Kidney (tissue), 14 donors: ENCODE data around the gene PAPOLB. TPM values are rescaled to one million over a fixed set of nuclear protein-coding genes. Genes with fewer than 3 reads are reported as not detected.

Source experiments
- DNase-seq, 5 donors: peaks; one replicate each; pipeline ENCODE4 v3.0.0-alpha.2; 2013 to 2020
- FAIRE-seq: peaks from 2 replicates; lab custom pipeline; 2012; peaks lifted over from hg19 to GRCh38; lab: Jason Lieb, UNC
- H3K27ac ChIP-seq, 2 donors: one replicate each; pipeline ENCODE4 v1.7.0; 2013; ENCODE audit warnings: low read depth in 2 of 2, low read length in 2 of 2, inconsistent platforms in 1 of 2
- H3K27me3 ChIP-seq: one replicate; pipeline ENCODE4 v1.7.1; 2013; ENCODE audit warnings: low read length, inconsistent platforms; ENCODE audit not compliant: control insufficient read depth, insufficient read depth
- H3K36me3 ChIP-seq, 3 donors: one replicate each; pipeline versions ENCODE4 v1.7.0 to v1.7.1; 2013; ENCODE audit warnings: low read length in 3 of 3, control low read depth in 1 of 3, inconsistent platforms in 1 of 3; ENCODE audit not compliant: insufficient read depth in 3 of 3, control insufficient read depth in 2 of 3
- H3K4me1 ChIP-seq, 3 donors: one replicate each; pipeline versions ENCODE4 v1.7.0 to v1.7.1; 2013; ENCODE audit warnings: low read length in 3 of 3, inconsistent platforms in 1 of 3, low read depth in 1 of 3; ENCODE audit not compliant: control insufficient read depth in 2 of 3, insufficient read depth in 2 of 3
- H3K4me3 ChIP-seq, 3 donors: one replicate each; pipeline versions ENCODE4 v1.7.0 to v1.8.1; 2013; ENCODE audit warnings: low read length in 3 of 3, control low read depth in 1 of 3, inconsistent platforms in 1 of 3
- H3K9ac ChIP-seq, 3 donors: one replicate each; pipeline versions ENCODE4 v1.7.0 to v1.7.1; 2013; ENCODE audit warnings: low read length in 3 of 3, control low read depth in 1 of 3, inconsistent platforms in 1 of 3
- H3K9me3 ChIP-seq, 3 donors: one replicate each; pipeline versions ENCODE4 v1.7.0 to v1.7.1; 2013; ENCODE audit warnings: low read length in 3 of 3, control low read depth in 1 of 3, inconsistent platforms in 1 of 3; ENCODE audit not compliant: control insufficient read depth in 2 of 3, insufficient read depth in 1 of 3
- intact Hi-C: fragments of 100-400 bp; cut with DNase I; formaldehyde crosslinking; loops from one replicate; pipeline ENCODE4 v1.11.1; 2022
- polyA plus RNA-seq: library from polyadenylated mRNA; stranded (reverse); fragments of 350-450 nt; fragmentation: Illumina TruSeq; extraction: RNeasy Lipid Tissue Mini Kit (QIAGEN cat#74804); gene quantifications from one replicate; pipeline ENCODE4 v1.2.3, GENCODE V29; 2014; ENCODE audit warnings: low read depth, low replicate concordance; ENCODE audit not compliant: insufficient read depth
- total RNA-seq: library from RNA; stranded (reverse); fragmentation: NEBNext Ultra II Directional; extraction: Animal tissue kit (Norgen Biotek cat#: 25700); gene quantifications from one replicate; pipeline ENCODE4 v1.2.1, GENCODE V29; 2021
- TF ChIP-seq, protein P1 (sequence below): IDR thresholded peaks from 3 replicates; pipeline ENCODE4 v1.5.1; 2012; ENCODE audit warnings: mild to moderate bottlenecking, moderate library complexity, borderline replicate concordance; ENCODE audit not compliant: insufficient read depth; ENCODE audit errors: extremely low read depth
- donor health status: control.
- donor health status: control.
- donor health status: control.
- donor health status: control.
- donor health status: control.
- donor health status: DM: yes; HTN: yes; CAD: no.
- donor health status: Normal renal cell carcinoma (clear cell type).

PAPOLB gene
- total and polyA plus RNA-seq, 2 donors from 2014 or later = 0.06 TPM; not detected in 1

DNA sequence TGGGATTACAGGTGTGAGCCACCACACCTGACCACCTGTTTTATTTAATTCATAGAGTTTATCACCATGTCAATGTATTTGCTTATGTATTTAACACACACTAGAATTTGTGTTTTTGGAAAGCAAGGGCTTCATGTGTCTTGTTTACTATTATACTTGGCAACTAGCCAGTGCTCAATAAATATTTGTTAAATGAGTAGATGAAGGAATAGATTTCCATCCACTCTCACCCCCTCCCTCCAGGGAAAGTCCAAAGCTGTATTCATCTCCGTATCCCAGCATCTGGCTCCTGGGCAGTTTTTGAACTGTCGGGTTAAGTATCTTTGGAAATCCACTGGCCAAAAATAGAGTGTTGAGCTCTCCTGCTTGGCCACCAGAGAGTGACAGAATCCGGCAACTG lies 26.3 kb upstream of the PAPOLB start:
- TF ChIP-seq, protein P1, sequence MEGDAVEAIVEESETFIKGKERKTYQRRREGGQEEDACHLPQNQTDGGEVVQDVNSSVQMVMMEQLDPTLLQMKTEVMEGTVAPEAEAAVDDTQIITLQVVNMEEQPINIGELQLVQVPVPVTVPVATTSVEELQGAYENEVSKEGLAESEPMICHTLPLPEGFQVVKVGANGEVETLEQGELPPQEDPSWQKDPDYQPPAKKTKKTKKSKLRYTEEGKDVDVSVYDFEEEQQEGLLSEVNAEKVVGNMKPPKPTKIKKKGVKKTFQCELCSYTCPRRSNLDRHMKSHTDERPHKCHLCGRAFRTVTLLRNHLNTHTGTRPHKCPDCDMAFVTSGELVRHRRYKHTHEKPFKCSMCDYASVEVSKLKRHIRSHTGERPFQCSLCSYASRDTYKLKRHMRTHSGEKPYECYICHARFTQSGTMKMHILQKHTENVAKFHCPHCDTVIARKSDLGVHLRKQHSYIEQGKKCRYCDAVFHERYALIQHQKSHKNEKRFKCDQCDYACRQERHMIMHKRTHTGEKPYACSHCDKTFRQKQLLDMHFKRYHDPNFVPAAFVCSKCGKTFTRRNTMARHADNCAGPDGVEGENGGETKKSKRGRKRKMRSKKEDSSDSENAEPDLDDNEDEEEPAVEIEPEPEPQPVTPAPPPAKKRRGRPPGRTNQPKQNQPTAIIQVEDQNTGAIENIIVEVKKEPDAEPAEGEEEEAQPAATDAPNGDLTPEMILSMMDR = no peak
- Histone ChIP-seq H3K27me3 (no peaks in the 10 kb centered on the region), H3K9me3 (no peaks in the 10 kb centered on the region), H3K36me3 (no peaks in the 10 kb centered on the region), H3K9ac (no peak overlapping the region), H3K27ac (no peak overlapping the region), H3K4me1 (no peaks in the 10 kb centered on the region), H3K4me3 (no peak overlapping the region)
- DNase-seq (peak in 1 of 5 donors; percentile 18), FAIRE-seq (no peak)
- intact Hi-C loops = no loop called here

DNA sequence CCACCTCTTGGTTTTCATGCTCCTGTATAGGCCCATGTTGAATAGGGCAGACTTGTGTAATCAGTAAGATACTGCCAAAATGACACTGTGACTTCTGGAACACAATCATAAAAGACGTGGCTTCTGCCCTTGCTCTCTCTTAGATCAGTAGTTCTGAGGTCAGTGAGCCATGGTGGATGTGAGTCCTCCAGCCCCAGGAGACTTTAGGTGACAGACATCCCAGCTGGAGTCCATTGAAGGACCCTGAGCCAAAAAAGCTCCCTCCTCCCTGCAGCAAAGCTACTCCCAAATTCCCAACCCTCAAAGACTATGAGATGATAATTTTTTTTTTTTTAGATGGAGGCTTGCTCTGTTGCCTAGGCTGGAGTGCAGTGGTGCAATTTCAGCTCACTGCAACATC lies 24.8 kb upstream of the PAPOLB start:
- Histone ChIP-seq H3K36me3 (no peaks in the 10 kb centered on the region), H3K27me3 (no peaks in the 10 kb centered on the region), H3K4me1 (no peaks in the 10 kb centered on the region), H3K9ac (no peak overlapping the region), H3K27ac (no peak overlapping the region), H3K9me3 (no peaks in the 10 kb centered on the region), H3K4me3 (no peak overlapping the region)
- intact Hi-C loops = no loop called here
- no peak for FAIRE-seq
- TF ChIP-seq, protein P1 = no peak
- DNase-seq = peak in 1 of 5 donors; percentile 2

DNA sequence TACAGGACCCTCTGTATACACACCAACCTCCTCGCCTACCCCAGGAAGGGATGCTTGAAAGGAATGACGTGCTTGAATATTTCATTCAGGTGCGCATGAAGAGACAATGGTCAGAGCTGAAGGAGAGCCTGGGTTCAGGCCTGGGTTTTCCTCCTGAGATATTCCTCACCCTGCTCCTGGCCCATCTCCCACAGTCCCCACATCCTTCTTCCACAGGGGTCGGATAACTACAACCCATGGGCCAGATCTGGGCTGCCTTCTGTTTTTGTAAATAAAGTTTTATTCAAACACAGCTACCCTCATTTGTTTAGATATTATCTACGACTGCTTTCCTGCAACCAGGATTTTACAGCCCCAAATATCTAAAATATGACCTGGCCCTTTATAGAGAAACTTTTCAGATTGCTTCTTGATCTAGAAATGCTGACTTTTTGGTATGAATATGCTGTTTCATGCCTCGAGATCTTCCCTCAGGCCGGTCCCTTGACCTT lies 23.5 kb upstream of the PAPOLB start:
- H3K27ac ChIP-seq = no peak overlapping the region
- intact Hi-C loops = no loop called here
- H3K9ac ChIP-seq = no peak overlapping the region
- H3K4me3 ChIP-seq = no peak overlapping the region
- TF ChIP-seq, protein P1 = no peak
- DNase-seq (peak in 1 of 5 donors; percentile 16), FAIRE-seq (no peak)
- H3K9me3 ChIP-seq = no peaks in the 10 kb centered on the region
- H3K4me1 ChIP-seq = no peaks in the 10 kb centered on the region
- no peaks in the 10 kb centered on the region for H3K27me3 ChIP-seq
- H3K36me3 ChIP-seq = no peaks in the 10 kb centered on the region

DNA sequence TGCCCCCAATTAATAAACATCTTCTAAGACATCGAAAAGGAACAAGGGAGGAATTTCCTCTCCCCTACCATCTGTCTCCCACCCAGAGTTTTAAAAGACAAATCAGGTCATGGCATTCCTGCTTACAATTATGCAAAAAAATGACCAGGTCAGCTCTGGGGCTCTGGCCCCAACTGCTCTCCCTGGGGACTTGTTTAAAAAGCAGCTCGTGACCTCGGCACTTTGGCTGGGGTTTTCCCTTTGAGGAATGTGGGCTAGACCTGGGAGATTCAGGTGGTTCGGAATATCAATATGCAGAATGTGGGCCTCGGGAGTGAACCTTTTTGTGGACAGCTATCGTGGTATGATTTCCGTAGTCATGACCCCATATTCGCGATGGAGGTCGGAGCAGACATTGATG lies 22.3 kb upstream of the PAPOLB start:
- intact Hi-C loops = no loop called here

More for the DNA sequence above, 22.3 kb upstream of the PAPOLB start:
- TF ChIP-seq, protein P1 = no peak
- Histone ChIP-seq H3K27ac (no peak overlapping the region), H3K36me3 (no peaks in the 10 kb centered on the region), H3K27me3 (no peaks in the 10 kb centered on the region), H3K9me3 (no peaks in the 10 kb centered on the region), H3K9ac (no peak overlapping the region), H3K4me3 (no peak overlapping the region), H3K4me1 (no peaks in the 10 kb centered on the region)
- FAIRE-seq (no peak), DNase-seq (peak in 2 of 5 donors; percentile 25 to 57)
